ENCODE measurements around the gene TMF1.

TMF1 gene

DNA sequence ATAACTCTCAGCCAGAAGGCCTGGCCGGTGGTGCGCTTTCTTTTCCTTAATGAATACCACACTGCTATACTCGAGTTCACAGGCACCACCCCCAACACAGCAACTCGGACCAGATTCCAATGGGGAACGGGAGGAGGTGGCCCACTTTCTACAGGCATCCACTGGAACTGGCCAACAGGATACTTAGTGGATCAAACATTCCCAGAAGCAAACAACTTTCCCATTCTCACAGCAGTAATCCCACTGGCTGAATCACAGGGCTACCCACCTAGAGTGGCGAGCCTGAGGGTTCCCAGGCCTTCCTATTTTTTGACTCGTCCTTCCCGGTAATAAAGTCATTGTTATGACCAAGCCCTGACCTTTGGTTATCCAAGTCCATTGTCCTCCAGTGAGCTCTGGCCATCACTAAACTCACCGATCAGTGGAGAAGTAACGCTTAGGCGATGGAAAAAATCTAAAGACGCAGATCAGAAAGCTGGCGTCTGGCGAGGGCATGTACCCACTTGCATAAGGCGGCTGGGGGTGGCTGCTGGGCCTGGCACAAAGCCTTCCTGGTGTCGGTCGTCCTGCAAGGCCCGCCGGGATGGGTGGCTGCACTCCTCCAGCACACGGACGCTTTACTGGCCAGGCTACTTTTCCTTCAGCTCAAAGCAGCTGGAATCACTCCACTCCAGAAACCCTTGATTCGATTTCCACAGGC lies 39.9 kb downstream of the TMF1 start:
- DNase-seq (ENCODE audit: low read depth): no peak

DNA sequence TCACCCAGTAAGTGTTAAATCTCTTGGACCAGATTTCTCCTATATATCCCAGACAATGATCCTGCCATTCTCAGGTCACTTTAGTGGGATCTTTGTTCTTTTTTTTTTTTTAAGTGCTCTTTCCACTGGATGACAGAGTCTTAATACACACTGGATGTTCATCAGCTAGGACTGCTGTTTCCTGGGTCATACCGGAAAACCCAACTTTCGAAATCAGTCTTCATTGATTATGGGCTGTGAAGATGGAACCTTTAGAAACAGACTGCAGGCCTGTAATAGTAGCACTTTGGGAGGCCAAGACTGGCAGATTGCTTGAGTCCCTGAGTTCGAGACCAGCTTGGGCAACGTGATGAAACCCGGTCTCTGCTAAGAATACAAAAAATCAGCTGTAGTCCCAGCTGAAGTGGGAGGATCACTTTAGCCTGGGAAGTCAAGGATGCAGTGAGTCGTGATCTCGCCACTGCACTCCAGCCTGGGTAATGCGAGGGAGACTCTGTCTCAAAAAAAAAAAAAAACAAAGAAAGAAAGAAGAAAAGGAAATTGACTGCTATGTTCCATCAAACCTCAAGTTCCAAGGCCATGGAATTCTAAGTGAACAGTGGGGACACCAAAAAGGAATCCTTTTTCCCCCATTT lies 40.9 kb downstream of the TMF1 start:
- DNase-seq (ENCODE audit: low read depth): peak; percentile 47

DNA sequence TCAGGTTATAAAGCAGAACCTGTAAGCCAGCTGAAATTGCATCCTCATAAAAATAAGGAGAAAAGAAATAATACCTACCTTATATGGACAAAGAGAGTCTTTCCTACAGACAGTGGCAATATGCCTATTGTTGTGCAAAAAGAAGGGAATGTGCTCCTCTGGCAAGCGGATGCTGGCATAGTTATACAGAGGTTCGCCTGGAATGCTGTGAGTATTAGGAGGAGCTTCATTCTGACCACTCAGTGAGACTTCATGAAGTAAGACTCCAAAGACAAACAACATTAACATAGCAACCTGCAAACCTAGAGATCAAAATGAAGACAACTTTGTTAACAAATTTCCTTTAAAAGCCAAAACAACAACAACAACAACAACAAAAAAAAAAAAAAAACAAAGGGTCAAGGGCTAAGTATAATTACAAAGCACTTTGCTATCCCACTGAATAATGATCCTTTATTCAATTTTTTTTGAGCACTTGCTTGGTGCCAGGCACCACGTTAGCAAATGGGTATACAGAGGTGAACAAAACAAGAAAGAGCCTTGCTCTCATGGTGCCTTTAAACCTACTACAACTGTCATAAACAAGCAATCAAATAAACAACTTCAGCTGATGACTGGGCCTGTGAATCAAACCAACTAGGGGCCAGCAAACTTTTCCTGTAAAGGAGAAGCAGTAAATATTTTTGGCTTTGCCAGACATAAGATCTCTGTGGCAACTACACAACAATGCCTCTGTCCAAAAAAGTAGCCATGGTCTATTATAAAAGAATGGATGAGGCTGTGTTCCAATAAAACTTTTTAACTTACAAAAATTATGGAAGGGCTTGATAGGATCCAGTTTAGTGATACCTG lies 42.3 kb downstream of the TMF1 start:
- peak; percentile 94 for DNase-seq (ENCODE audit: low read depth)

DNA sequence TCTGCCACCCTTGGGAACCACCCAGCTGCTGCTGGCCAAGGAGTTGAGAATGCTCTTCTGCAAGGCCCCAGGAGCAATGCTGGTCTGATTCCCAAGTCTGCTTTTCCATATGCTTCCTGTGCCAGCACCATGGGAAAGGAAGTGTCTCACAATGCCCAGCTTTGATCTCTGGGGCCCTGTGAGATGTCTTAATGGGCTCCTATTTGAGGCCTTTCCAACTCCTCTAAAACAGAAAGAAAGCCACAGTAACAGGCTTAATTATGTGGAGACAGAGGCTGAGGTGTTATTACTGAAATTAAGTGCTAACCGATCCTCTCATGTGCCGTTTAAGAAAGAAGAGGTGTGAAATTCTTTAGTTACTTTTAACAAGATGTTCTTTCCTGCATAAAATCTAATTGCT lies 43.2 kb downstream of the TMF1 start:
- no peak for DNase-seq (ENCODE audit: low read depth)

DNA sequence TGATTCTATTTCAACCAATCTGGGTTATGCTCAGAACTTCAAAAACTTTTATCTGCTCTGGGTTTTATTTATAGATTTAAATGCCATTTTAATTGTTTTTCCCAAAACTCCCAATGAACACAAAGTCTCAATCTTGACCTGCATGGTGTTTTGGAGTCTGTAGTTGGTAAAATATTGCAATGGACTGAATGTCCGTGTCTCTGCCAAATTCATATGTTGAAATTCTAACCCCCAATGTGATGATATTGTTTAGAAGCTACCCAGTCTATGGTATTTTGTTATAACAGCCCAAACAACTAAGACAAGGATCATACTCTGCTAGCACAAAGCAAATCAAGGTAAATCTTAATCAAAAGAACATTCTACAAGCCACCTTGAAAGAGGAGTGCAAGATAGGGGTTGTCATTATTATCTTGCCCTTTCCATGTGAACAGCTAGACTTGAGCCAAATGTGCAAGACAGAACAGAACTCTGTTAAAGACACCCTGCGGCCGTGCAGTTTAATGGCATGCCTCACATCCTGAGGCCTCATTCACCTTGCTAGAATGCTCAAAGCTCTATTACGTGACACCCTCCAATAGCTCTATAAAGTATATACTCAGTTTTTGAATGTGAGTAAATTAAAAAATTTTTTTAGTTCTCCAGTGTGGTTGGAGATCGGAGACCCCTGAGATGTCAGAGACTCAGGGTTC lies 46.2 kb downstream of the TMF1 start:
- no peak for DNase-seq (ENCODE audit: low read depth)

DNA sequence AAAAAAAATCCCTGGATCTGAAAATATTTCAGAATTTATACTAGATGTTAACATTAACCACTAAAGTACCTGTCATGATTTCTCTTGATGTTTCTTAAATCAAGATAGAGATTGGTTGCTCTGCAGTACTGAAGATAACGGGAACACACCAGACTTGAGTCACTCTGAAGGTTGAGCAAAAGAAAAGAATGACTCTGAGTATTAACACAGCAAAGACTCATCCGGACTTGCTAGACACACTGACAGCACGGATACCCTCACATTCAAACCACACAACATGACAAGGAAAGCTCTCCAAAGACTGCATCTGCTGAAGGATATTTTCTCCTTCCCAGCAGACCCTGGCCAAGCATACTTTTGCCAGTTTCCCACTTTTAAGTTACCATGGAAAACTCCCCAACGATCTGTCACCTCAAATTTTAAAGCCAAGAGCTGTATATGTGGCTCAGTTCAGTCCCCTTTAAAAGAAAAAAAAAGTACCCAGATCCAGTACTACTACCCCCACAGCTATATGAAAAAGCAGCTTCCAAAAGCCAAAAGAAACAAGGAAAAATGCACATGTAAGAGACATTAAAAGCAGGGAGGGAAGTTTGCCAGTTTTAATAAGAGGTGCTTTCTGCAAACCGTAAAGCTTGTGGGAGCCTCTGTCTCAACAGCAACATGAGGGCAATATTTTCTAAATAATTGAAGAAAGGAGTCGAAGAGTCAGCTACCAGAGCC lies 46.9 kb downstream of the TMF1 start:
- peak; percentile 69 for DNase-seq (ENCODE audit: low read depth)

DNA sequence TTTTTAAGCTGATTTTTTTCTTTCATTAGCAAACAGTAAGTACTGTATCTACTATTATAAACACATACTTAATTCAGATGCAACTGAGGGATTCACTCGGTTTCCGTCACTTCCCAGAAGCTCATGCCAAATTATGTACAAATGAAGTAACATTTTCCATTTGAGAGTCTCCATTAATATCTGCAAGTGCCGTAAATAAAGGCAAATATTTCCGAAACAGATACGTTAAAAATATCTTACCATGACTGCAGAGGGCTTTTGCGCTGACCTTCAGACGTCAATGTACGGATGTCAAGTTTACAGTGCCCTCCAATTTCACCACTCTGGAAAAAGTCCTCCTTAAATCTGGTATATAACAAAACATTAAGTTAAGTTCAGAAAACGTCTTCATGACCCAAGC lies 48.0 kb downstream of the TMF1 start:
- DNase-seq (ENCODE audit: low read depth): no peak

DNA sequence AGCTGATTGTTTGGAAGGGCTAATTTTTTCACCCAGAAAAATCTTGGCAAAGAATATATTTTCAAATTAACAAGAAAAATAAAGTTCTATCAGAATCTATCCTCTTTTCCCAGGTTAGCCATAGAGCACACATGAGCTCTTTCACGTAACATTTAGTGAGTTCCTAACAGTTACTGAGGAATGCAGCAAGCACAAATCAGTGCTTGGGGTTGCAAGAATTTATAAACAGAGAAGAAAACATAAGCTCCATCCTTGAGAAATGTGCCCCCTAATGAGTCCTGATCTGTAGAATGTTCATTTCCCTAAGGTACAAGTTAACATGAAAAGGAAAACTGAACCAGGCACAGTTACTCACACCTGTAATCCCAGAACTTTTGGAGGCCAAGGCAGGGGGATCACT lies 52.5 kb downstream of the TMF1 start:
- peak; percentile 9 for DNase-seq (ENCODE audit: low read depth)

DNA sequence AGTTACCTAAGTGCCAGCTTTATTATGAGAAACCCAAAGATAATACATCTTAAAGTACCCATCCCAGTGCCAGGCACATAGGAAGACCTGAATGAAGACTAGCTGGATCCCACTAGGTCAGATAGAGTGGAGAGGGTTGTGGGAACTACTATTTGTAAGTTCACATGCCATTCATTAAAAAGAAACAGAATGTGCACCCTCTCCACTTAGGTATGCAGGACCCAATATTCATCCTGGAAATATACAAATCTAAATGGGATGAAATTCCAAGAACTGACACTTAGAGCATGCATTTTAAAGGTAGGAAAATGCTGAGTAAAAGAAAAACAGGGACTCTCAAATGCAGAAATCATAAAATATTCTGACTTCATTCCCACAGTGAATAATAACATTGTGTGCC lies 53.0 kb downstream of the TMF1 start:
- DNase-seq (ENCODE audit: low read depth): no peak

DNA sequence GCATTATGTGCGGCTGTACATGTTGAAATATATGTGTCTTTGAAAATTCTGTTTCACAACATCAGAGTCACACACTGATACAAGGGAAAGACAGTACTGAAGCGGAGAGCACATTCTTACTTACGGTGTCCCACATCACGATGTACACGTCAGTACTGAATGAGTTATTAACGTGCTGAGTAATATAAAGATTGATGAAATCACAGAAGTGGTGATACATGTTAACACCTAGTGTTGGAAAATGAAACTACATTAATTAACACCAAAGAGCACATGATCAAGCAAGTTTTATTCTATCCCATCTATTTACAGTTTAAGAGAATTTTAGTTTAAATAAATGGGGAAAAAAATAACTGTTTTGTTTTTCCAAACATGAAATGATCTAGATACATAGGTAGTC lies 54.2 kb downstream of the TMF1 start:
- DNase-seq (ENCODE audit: low read depth): no peak

DNA sequence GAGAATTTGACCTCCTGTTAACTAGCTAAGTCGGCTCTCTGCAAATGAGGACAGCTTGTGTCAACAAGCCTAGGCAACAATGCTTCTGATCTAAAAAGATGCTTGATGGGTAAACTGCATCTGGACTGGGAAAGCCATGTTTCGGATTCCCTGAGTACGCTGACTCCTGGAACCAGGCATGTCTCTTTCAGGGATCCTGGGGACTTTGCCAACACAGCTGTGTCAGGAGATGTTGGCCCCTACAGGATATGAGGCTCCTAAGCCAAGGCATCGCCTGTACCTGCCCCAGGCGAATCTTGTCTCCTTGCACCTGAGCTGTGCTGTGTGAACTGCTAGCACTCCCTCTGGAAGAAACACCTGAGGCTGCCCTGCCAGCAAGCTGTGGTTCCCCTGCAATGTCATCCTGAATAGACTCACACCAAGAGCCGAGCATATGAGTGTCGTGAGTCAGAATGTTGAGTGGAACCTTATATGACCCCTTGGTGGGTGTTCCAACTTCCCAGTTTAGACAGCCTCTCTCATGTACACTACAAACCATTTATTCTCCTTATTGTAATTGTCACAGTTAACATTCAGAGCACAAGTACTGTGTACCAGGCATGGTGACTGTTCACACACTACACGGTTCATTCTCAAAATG lies 55.7 kb downstream of the TMF1 start:
- DNase-seq (ENCODE audit: low read depth): no peak

DNA sequence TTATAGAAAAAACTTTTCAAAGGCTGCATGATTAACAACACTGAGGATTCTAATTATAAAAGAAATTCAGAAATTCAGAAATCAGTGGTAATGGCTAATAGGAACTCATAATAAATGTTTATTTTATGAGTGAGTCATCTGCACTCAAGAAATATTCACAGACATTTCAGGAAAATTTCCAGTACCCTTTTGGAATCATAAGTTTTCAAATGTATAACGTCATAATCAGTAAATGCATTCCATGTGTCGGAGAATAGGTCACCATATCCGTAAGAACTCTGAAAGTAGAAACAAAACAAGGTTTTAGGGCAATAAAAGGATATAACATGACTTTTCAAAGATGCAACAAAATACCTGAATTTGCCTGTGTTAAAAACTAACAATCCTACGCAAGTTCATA lies 63.4 kb downstream of the TMF1 start:
- peak; percentile 42 for DNase-seq (ENCODE audit: low read depth)

DNA sequence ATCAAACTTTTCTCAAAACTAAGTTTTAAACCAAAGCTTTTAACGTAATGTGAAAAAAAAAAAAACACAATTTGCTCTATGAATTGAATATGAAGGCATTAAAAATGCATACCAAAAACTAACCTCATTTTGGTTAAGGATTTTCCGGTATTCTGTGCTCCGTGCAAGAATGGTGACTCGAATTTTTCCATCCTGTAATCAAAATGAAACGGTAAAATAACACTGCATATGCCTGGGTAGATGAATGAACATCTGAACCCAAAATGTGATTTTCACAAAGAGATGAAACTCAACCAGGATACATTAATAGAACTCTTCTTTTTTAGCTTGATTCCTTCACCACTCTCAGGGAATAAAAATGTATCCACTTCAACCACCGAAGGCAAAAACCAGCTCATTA lies 64.8 kb downstream of the TMF1 start:
- DNase-seq (ENCODE audit: low read depth): no peak

DNA sequence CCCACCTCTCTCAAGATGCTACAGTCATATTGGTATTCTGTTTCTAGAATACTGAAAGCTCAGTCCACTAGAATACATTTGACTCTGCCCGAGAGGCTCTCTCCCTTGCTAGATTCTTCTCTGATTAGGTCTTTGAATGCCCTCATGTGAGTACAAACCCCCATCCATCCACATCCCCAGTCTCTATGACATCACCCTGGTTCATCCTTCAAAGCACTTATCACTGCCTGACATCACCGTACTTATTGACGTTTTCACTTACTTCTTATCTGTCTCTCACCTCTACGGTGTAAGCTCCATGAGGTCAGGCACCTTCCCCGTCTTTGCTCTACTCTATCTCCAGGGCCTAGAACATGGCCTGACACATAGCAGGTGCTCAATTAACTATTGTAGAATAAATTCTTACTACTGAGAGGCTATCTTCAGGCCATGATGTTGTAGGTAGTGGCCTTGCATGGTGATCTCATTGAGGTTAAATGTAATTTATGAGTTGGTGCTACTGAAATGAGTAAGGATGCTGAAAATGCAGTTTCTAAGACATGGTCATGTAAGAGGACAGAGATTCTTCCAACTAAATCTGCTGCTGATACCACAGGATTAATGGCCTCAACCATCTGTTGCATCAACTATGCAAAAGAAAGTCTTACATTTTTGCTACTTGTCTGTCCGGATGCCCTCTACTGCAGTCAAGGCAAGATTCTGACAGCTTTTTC lies 65.5 kb downstream of the TMF1 start:
- peak; percentile 85 for DNase-seq (ENCODE audit: low read depth)

DNA sequence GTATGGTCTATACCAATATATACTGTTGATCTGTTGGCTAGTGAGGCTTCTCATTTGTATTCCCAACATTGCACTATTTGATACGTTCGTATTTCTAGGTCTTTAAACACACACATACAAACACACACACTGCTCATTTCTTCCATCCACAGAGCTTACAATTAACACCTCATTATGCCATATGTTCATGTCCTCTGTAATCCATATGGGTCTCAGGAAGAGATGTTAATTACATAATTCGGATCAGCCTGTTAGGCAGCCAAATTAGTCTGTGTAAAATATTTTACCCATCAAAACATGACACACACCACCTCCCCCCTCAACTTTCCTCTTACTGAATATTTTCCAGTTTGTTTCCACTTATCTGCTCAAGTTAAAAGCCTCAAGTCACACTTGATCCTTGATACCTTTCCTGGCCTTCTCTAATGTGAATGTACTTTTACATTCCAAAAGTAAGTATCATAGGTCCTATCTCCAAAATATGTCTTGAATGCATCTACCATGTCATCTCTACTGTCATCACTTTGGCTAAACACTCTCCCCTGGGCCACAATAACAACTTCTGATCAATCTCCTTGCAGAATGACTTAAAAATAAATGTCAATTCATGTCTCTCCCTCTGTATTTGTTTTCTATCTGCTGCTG lies 66.9 kb downstream of the TMF1 start:
- DNase-seq (ENCODE audit: low read depth): peak; percentile 35

DNA sequence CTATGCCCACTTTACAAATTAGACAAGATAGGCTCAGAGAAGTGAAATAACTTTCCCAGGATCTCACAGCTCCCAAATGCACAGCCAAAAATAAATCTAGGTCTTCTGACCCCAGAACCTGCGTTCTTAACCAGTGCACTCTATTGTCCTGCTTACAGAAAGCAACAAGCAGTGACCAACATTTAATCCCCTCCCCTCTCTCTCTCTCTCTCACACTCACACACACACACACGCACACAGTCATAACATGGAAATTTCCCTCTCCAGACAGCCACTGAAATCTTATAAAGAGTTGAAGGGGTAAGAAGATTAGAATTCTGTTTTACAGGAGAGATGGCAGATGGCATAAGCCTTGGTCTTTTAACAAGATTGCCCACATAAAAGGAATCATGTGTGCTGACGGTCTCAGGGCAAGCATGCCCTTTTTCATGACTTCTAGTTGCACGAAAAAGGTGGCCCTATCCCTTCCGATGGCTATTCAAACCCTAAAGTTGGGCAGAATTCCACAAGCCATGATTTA lies 68.1 kb downstream of the TMF1 start:
- no peak for DNase-seq (ENCODE audit: low read depth)

DNA sequence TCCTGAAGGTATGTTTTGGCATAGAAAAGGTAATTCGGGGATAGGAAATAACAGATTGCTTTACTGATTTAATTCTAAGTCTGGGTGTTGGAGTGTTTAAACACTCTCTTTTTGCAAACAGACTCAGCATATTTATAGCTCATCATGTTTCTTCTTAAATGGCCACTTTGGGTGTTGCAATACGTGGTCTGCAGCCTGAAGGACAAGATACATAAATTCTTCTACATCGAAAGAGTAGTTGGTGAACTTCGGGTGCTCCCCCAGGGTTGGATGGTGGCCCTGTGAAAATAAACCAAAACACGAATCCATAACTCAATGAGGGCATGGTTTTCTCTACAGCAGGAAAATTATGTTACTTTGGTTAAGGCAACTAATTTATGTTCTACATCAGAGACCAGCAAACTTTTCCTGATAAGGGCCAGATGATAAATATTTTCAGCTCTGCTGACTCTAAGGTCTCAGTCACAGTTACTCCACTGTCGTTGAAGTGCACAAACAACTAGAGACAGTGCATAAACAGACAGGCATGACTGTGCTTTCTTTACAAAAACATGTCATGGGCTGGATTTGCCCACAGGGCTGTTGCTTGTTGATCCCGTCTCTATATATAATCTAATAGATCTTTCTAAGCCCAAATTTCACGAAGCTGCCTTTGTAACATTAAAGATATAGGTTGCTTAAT lies 74.5 kb downstream of the TMF1 start:
- DNase-seq (ENCODE audit: low read depth): peak; percentile 21

DNA sequence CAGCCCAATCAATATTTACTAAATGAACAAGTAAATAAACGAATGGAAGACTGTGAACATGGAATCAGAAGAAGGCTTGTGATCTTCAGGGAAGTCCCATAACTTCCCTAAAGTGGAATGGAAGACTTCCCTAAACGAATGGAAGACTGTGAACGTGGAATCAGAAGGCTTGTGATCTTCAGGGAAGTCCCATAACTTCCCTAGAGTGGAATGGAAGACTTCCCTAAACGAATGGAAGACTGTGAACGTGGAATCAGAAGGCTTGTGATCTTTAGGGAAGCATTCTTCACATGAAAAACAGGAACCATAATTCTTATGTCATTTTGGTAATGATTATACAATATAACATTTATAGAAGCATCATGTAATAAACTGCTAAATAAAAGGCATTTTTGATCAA lies 77.4 kb downstream of the TMF1 start:
- DNase-seq (ENCODE audit: low read depth): no peak

DNA sequence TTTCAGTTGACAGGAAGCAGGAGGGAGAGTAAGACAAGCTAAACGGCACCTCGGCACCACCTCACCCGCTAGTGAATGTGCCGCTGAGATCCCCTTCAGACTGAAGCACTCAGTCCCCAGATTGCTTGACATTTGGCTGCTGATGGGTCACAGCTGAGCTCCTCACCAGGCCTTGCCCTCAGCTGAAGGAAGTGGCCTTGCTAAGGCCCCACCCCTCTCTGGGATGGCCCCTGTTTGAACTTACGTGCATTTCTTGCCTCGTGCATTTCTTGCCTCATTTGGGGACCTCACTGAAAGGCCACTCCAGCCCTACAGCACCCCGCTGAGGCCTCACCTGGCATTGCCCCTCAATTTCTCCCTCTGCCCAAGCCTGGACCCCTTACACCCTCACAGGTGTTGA lies 78.5 kb downstream of the TMF1 start:
- DNase-seq (ENCODE audit: low read depth): no peak
